HCT116 (cell line): ENCODE measurements around the gene TNNT2. TPM values are rescaled to one million over a fixed set of nuclear protein-coding genes. Genes with fewer than 3 reads are reported as not detected.
A peak's percentile ranks its signal among the peaks of the same experiment; 100 is the strongest.

Source experiments
- ATAC-seq: fragments of 200-7000 bp; cut with Tn5 transposase; 2 replicates; pipeline ENCODE4 v1.9.1; 2020; ENCODE audit warnings: mild to moderate bottlenecking, moderate library complexity
- BruUV-seq: library from RNA; stranded (reverse); fragments of 400-500 nt; replicated peaks from 2 replicates; lab custom pipeline; 2021; lab: Mats Ljungman, UMichigan
- CTCF ChIA-PET: fragments of 300-600 bp; sonication (Branson Sonifier 250); formaldehyde crosslinking; loops from one replicate; lab custom pipeline; 2021; ENCODE audit warnings: antibody characterized with exemption; lab: Charles Lee
- POLR2A ChIA-PET: fragments of 300-600, 350-600 bp; sonication (Branson Sonifier 250); formaldehyde crosslinking; loops from one replicate; lab custom pipeline; 2021; ENCODE audit warnings: antibody characterized with exemption; lab: Charles Lee
- RAD21 ChIA-PET, 2 experiments: fragments of 300-600 bp; sonication (Branson Sonifier 250); formaldehyde crosslinking; loops; one replicate each; lab custom pipeline; 2023; ENCODE audit warnings: low total read pairs in 2 of 2; ENCODE audit not compliant: uncharacterized antibody in 2 of 2, unreplicated experiment in 2 of 2, low non-redundant PET in 1 of 2; lab: Charles Lee
- DNase-seq: peaks from one replicate; pipeline ENCODE4 v3.0.0-alpha.2; 2010; ENCODE audit warnings: low read depth, low spot score
- H2AFZ ChIP-seq: fragments of 200-600 bp; shearing (Covaris generic), sonication (generic); 2 replicates; pipeline ENCODE4 v1.6.1; 2017; ENCODE audit warnings: low read depth, mixed run types, mixed read lengths, antibody characterized with exemption, low read length; ENCODE audit not compliant: poor library complexity, severe bottlenecking
- H3K27ac ChIP-seq: 2 replicates; pipeline ENCODE4 v1.5.1; 2012; ENCODE audit warnings: low read depth, low read length
- H3K27me3 ChIP-seq: fragments of 200-600 bp; sonication (generic); 2 replicates; pipeline ENCODE4 v1.6.1; 2016; ENCODE audit warnings: mixed run types, low read length, mixed read lengths; ENCODE audit not compliant: insufficient read depth
- H3K36me3 ChIP-seq, 2 experiments: fragments of 200-500 bp in 1 of 2; fragments of 200-600 bp in 1 of 2; sonication (Bioruptor generic) in 1 of 2; sonication (generic) in 1 of 2; 2 replicates each; pipeline versions ENCODE4 v1.5.1 to v1.6.1; 2014 to 2016; ENCODE audit warnings: low read length in 2 of 2, inconsistent platforms in 1 of 2, mixed read lengths in 1 of 2, mixed run types in 1 of 2; ENCODE audit not compliant: insufficient read depth in 2 of 2, control insufficient read depth in 1 of 2
- H3K4me1 ChIP-seq, 2 experiments: fragments of 200-600 bp in 1 of 2; sonication (generic) in 1 of 2; 2 replicates each; pipeline versions ENCODE4 v1.5.1 to v1.6.1; 2012 to 2017; ENCODE audit warnings: low read length in 2 of 2, inconsistent platforms in 1 of 2, mild to moderate bottlenecking in 1 of 2, mixed read lengths in 1 of 2, mixed run types in 1 of 2, moderate library complexity in 1 of 2; ENCODE audit not compliant: insufficient read depth in 2 of 2, control insufficient read depth in 1 of 2
- H3K4me2 ChIP-seq: fragments of 200-600 bp; sonication (generic); 2 replicates; pipeline ENCODE4 v1.6.1; 2017; ENCODE audit warnings: mixed run types, low read length, mixed read lengths
- H3K4me3 ChIP-seq, 2 experiments: fragments of 200-600 bp in 1 of 2; sonication (generic) in 1 of 2; replicated peaks in 1 of 2; 2 replicates each; pipeline ENCODE4 v1.5.1; 2011 to 2016; ENCODE audit warnings: low read length in 2 of 2, control low read depth in 1 of 2, low read depth in 1 of 2, mild to moderate bottlenecking in 1 of 2, mixed read lengths in 1 of 2, mixed run types in 1 of 2
- H3K79me2 ChIP-seq: fragments of 200-600 bp; sonication (generic); 2 replicates; pipeline ENCODE4 v1.6.1; 2017; ENCODE audit warnings: mild to moderate bottlenecking, mixed run types, low read length, moderate library complexity, mixed read lengths; ENCODE audit not compliant: insufficient read depth
- H3K9ac ChIP-seq: fragments of 200-600 bp; sonication (generic); 2 replicates; pipeline ENCODE4 v1.6.1; 2016; ENCODE audit warnings: low read length, mixed read lengths
- H3K9me2 ChIP-seq: fragments of 200-600 bp; sonication (generic), shearing (Covaris generic); 2 replicates; pipeline ENCODE4 v1.6.1; 2017; ENCODE audit warnings: mixed run types, mild to moderate bottlenecking, moderate library complexity; ENCODE audit not compliant: insufficient read depth
- H3K9me3 ChIP-seq, 2 experiments: fragments of 200-500 bp in 1 of 2; fragments of 200-600 bp in 1 of 2; sonication (Bioruptor generic) in 1 of 2; sonication (generic) in 1 of 2; 2 replicates each; pipeline ENCODE4 v1.6.1; 2014 to 2017; ENCODE audit warnings: low read length in 2 of 2, mixed read lengths in 2 of 2, inconsistent platforms in 1 of 2, low read depth in 1 of 2, mild to moderate bottlenecking in 1 of 2, mixed run types in 1 of 2, moderate library complexity in 1 of 2; ENCODE audit not compliant: control insufficient read depth in 1 of 2, insufficient read depth in 1 of 2
- H4K20me1 ChIP-seq: fragments of 200-600 bp; sonication (generic), shearing (Covaris generic); 2 replicates; pipeline ENCODE4 v1.6.1; 2017; ENCODE audit warnings: mixed run types, mild to moderate bottlenecking, moderate library complexity; ENCODE audit not compliant: insufficient read depth
- CBX3 ChIP-seq: IDR thresholded peaks from 2 replicates; pipeline ENCODE4 v1.6.1; 2012; ENCODE audit warnings: low read depth
- EGR1 ChIP-seq: IDR thresholded peaks from 2 replicates; pipeline ENCODE4 v1.6.1; 2012; ENCODE audit warnings: low read depth
- ELF1 ChIP-seq: IDR thresholded peaks from 2 replicates; pipeline ENCODE4 v1.6.1; 2012; ENCODE audit warnings: low read depth, borderline replicate concordance
- EZH2 ChIP-seq: fragments of 200-600 bp; sonication (generic); IDR thresholded peaks from 2 replicates; pipeline ENCODE4 v1.6.1; 2017; ENCODE audit warnings: antibody characterized with exemption, mixed run types
- EZH2phosphoT487 ChIP-seq: fragments of 200-600 bp; IDR thresholded peaks from 2 replicates; pipeline ENCODE4 v1.6.1; 2018; ENCODE audit warnings: antibody characterized with exemption, borderline replicate concordance
- JUND ChIP-seq: IDR thresholded peaks from 2 replicates; pipeline ENCODE4 v1.6.1; 2012
- POLR2A ChIP-seq: IDR thresholded peaks from 2 replicates; pipeline ENCODE4 v1.7.0; 2011; ENCODE audit warnings: borderline replicate concordance; ENCODE audit not compliant: insufficient read depth, insufficient read length; ENCODE audit errors: extremely low read depth
- POLR2AphosphoS5 ChIP-seq: IDR thresholded peaks from 2 replicates; pipeline ENCODE4 v1.6.1; 2011; ENCODE audit warnings: mild to moderate bottlenecking, low read depth, low read length, moderate library complexity
- REST ChIP-seq: IDR thresholded peaks from 2 replicates; pipeline ENCODE4 v1.6.1; 2012; ENCODE audit warnings: low read depth
- SIN3A ChIP-seq: IDR thresholded peaks from 2 replicates; pipeline ENCODE4 v1.6.1; 2012; ENCODE audit warnings: low read depth
- SP1 ChIP-seq: IDR thresholded peaks from 2 replicates; pipeline ENCODE4 v1.6.1; 2012; ENCODE audit warnings: low read depth
- SRF ChIP-seq: IDR thresholded peaks from 2 replicates; pipeline ENCODE4 v1.6.1; 2012; ENCODE audit warnings: low read depth
- TCF7L2 ChIP-seq: IDR thresholded peaks from 2 replicates; pipeline ENCODE4 v1.7.0; 2011; ENCODE audit warnings: borderline replicate concordance, inconsistent platforms; ENCODE audit not compliant: insufficient read depth, insufficient read length; ENCODE audit errors: extremely low read depth
- YY1 ChIP-seq: IDR thresholded peaks from 2 replicates; pipeline ENCODE4 v1.6.1; 2011; ENCODE audit warnings: low read length, low read depth, moderate library complexity, mild to moderate bottlenecking; ENCODE audit not compliant: insufficient replicate concordance; ENCODE audit errors: extremely low read depth
- ZFX ChIP-seq: fragments of 450-650 bp; IDR thresholded peaks from 2 replicates; pipeline ENCODE4 v1.6.1; 2017
- ZNF274 ChIP-seq: fragments of 200-500 bp; sonication (Bioruptor generic); IDR thresholded peaks from 2 replicates; pipeline ENCODE4 v1.6.1; 2014; ENCODE audit warnings: mild to moderate bottlenecking, low read depth, low read length, inconsistent platforms
- intact Hi-C: fragments of 100-400 bp; cut with micrococcal nuclease; formaldehyde crosslinking; loops from 2 replicates; pipeline ENCODE4 v1.10.0; 2022
- total RNA-seq: library from RNA; stranded (reverse); gene quantifications from one replicate; pipeline ENCODE4 v1.2.1, GENCODE V29; 2021; ENCODE audit not compliant: unreplicated experiment
- TF ChIP-seq, protein P1 (sequence below), 3 experiments: fragments of 200-600 bp in 1 of 3; sonication (generic) in 1 of 3; IDR thresholded peaks in 2 of 3; conservative IDR thresholded peaks in 1 of 3; 2 replicates each; pipeline ENCODE4 v1.5.1; 2012 to 2017; ENCODE audit warnings: low read depth in 2 of 3, low read length in 2 of 3, antibody characterized with exemption in 1 of 3, borderline replicate concordance in 1 of 3, control low read depth in 1 of 3, mild to moderate bottlenecking in 1 of 3, mixed read lengths in 1 of 3, mixed run types in 1 of 3, moderate library complexity in 1 of 3; ENCODE audit not compliant: insufficient read depth in 1 of 3
- TF ChIP-seq, protein P2 (sequence below): IDR thresholded peaks from 2 replicates; pipeline ENCODE4 v1.6.1; 2012
- TF ChIP-seq, protein P3 (sequence below): IDR thresholded peaks from 2 replicates; pipeline ENCODE4 v1.6.1; 2011; ENCODE audit warnings: mild to moderate bottlenecking, low read length, moderate library complexity; ENCODE audit not compliant: insufficient replicate concordance; ENCODE audit errors: extremely low read depth

Gene TNNT2
- total RNA-seq, 1 experiment from 2014 or later, result 2.0 TPM

DNA sequence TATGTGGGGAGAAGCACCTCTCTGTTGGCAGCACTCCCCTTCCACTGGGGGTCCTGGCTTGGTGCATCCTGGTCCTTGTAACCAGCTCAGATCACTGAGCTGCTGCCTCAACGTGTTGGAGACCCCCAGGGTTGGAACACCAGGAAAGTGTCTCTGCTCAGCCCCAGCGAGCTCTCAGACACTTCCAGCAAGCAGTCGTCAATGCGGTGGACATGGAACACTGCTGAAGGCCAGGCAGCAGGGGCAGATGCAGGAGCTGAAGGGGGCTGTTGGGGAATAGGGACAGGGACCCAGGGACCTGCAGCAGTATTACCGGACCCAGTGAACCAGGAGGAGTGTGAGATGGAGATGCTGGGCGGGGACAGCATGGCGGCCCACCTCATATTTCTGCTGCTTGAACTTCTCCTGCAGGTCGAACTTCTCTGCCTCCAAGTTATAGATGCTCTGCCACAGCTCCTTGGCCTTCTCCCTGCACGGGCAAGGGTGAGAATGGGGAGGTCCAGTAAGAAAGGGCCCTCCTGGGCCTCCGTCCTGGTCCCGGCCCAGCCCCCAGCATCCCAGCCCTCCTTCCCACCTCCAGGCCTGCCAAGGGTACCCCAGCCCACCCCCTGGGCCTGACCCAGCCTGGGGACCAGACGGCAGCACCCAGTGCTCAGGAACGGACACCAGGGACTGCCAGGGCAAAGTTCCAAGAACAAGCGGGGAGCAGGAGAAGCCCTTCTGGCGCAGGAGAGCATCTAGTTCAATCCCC lies 16.4 kb downstream of the TNNT2 start:
- Histone ChIP-seq H3K9ac (no peak overlapping the region), H3K9me2 (no peaks in the 10 kb centered on the region), H2AFZ (no peak overlapping the region), H3K9me3 (no peaks in the 10 kb centered on the region), H3K79me2 (no peaks in the 10 kb centered on the region), H3K4me3 (no peak overlapping the region), H3K36me3 (no peaks in the 10 kb centered on the region), H4K20me1 (no peaks in the 10 kb centered on the region), H3K27me3 (peaks cover 8% of the 10 kb centered on the region; the same call in 1 of the 2 replicates), H3K4me1 (no peaks in the 10 kb centered on the region), H3K4me2 (no peak overlapping the region), H3K27ac (no peak overlapping the region)
- BruUV-seq, result no TSS peak
- DNase-seq (no peak), ATAC-seq (0 out of 2 replicates have a peak, but pooled peaks have one; percentile 28)
- POLR2A ChIA-PET, result no interaction called here
- intact Hi-C loops, result loop anchor here (1.0 kb wide), 2 partner anchors 107 to 212 kb away; no protein-coding TSS in a partner anchor
- RAD21 ChIA-PET, result interaction anchor here (0.6 to 1.9 kb wide), 6 partner anchors 52 to 489 kb away, joined by 3 to 10 read pairs (median 3); no protein-coding TSS in a partner anchor
- CTCF ChIA-PET, result interaction anchor here (0.7 to 3.5 kb wide), 11 partner anchors 12 to 275 kb away, joined by 3 to 31 read pairs (median 5); no protein-coding TSS in a partner anchor
- TF ChIP-seq CBX3, result no peak
- TF ChIP-seq EZH2, result no peak
- TF ChIP-seq SRF, result no peak
- TF ChIP-seq, protein P1, sequence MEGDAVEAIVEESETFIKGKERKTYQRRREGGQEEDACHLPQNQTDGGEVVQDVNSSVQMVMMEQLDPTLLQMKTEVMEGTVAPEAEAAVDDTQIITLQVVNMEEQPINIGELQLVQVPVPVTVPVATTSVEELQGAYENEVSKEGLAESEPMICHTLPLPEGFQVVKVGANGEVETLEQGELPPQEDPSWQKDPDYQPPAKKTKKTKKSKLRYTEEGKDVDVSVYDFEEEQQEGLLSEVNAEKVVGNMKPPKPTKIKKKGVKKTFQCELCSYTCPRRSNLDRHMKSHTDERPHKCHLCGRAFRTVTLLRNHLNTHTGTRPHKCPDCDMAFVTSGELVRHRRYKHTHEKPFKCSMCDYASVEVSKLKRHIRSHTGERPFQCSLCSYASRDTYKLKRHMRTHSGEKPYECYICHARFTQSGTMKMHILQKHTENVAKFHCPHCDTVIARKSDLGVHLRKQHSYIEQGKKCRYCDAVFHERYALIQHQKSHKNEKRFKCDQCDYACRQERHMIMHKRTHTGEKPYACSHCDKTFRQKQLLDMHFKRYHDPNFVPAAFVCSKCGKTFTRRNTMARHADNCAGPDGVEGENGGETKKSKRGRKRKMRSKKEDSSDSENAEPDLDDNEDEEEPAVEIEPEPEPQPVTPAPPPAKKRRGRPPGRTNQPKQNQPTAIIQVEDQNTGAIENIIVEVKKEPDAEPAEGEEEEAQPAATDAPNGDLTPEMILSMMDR (IDR thresholded peaks at IDR 0.05 in 2 of 3, conservative IDR thresholded peaks at IDR 0.05 in 1 of 3; ENCODE audit: borderline replicate concordance in 1 of 3, insufficient read depth in 1 of 3, low read depth in 2 of 3, low read length in 2 of 3), result no peak
- TF ChIP-seq POLR2A, result no peak
- TF ChIP-seq POLR2AphosphoS5, result no peak
- no peak for TF ChIP-seq ZFX
- TF ChIP-seq YY1, result no peak
- no peak for TF ChIP-seq SP1
- TF ChIP-seq REST, result no peak
- TF ChIP-seq ELF1, result no peak
- TF ChIP-seq, protein P2, sequence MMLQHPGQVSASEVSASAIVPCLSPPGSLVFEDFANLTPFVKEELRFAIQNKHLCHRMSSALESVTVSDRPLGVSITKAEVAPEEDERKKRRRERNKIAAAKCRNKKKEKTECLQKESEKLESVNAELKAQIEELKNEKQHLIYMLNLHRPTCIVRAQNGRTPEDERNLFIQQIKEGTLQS, result no peak
- TF ChIP-seq EZH2phosphoT487, result no peak
- no peak for TF ChIP-seq SIN3A
- TF ChIP-seq EGR1, result no peak
- no peak for TF ChIP-seq JUND
- no peak for TF ChIP-seq ZNF274
- TF ChIP-seq, protein P3, sequence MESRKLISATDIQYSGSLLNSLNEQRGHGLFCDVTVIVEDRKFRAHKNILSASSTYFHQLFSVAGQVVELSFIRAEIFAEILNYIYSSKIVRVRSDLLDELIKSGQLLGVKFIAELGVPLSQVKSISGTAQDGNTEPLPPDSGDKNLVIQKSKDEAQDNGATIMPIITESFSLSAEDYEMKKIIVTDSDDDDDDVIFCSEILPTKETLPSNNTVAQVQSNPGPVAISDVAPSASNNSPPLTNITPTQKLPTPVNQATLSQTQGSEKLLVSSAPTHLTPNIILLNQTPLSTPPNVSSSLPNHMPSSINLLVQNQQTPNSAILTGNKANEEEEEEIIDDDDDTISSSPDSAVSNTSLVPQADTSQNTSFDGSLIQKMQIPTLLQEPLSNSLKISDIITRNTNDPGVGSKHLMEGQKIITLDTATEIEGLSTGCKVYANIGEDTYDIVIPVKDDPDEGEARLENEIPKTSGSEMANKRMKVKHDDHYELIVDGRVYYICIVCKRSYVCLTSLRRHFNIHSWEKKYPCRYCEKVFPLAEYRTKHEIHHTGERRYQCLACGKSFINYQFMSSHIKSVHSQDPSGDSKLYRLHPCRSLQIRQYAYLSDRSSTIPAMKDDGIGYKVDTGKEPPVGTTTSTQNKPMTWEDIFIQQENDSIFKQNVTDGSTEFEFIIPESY, result no peak
- no peak for TF ChIP-seq TCF7L2
